GM21717 (cell line): ENCODE measurements around the gene PPT2.

Experiments used
- ATAC-seq: cut with Tn5 transposase; IDR thresholded peaks from one replicate; pipeline ENCODE4 v1.9.1; 2021; ENCODE audit warnings: mild to moderate bottlenecking, moderate library complexity; ENCODE audit not compliant: unreplicated experiment

The PPT2 gene

GRCh38 chr6:32151863-32152768 is 1.8 kb upstream of the PPT2 start, which contains the start of gene PRRT1:
TSS of gene PRRT1 (minus strand) at chr6:32151939. CDS start at chr6:32151827, 112 bp downstream.
- no peak for ATAC-seq

GRCh38 chr6:32152769-32153563 is 975 bp upstream of the PPT2 start:
- ATAC-seq, result no peak

- ATAC-seq, result peak; percentile 68
Measured at GRCh38 chr6:32154514-32155161, 697 bp downstream of the PPT2 start.

- no peak for ATAC-seq
Measured at GRCh38 chr6:32156891-32157290, 3.0 kb downstream of the PPT2 start.

GRCh38 chr6:32158052-32158451 is 4.1 kb downstream of the PPT2 start:
- no peak for ATAC-seq

- ATAC-seq, result no peak
Measured at GRCh38 chr6:32163559-32164258, 9.8 kb downstream of the PPT2 start.

GRCh38 chr6:32164295-32164694 is 10.4 kb downstream of the PPT2 start, which contains the start of gene EGFL8:
TSS of gene EGFL8 (plus strand) at chr6:32164595. CDS start at chr6:32166166, 1,571 bp downstream.
- ATAC-seq, result no peak

GRCh38 chr6:32166411-32167061 is 12.6 kb downstream of the PPT2 start:
- ATAC-seq, result no peak

GRCh38 chr6:32167154-32167760 is 13.3 kb downstream of the PPT2 start:
- ATAC-seq, result no peak

- ATAC-seq, result no peak
Measured at GRCh38 chr6:32167761-32168262, 13.9 kb downstream of the PPT2 start.

- ATAC-seq, result no peak
Measured at GRCh38 chr6:32168350-32168749, 14.4 kb downstream of the PPT2 start.

GRCh38 chr6:32168807-32169591 is 15.1 kb downstream of the PPT2 start:
- no peak for ATAC-seq

- no peak for ATAC-seq
Measured at GRCh38 chr6:32170294-32170693, 16.4 kb downstream of the PPT2 start.

GRCh38 chr6:32171234-32171633 is 17.3 kb downstream of the PPT2 start:
- ATAC-seq, result no peak

- no peak for ATAC-seq
Measured at GRCh38 chr6:32173051-32173727, 19.2 kb downstream of the PPT2 start.

GRCh38 chr6:32174416-32174815 is 20.5 kb downstream of the PPT2 start:
- ATAC-seq, result no peak

GRCh38 chr6:32175322-32175710 is 21.4 kb downstream of the PPT2 start:
- no peak for ATAC-seq
